GM12801 (cell line): ENCODE measurements around the gene PFN1.

Experiments
- TF ChIP-seq, protein P1 (sequence below): IDR thresholded peaks from one replicate; pipeline ENCODE4 v1.5.1; 2011; ENCODE audit warnings: control low read depth; ENCODE audit not compliant: insufficient read length; ENCODE audit errors: extremely low read depth

PFN1 gene

DNA sequence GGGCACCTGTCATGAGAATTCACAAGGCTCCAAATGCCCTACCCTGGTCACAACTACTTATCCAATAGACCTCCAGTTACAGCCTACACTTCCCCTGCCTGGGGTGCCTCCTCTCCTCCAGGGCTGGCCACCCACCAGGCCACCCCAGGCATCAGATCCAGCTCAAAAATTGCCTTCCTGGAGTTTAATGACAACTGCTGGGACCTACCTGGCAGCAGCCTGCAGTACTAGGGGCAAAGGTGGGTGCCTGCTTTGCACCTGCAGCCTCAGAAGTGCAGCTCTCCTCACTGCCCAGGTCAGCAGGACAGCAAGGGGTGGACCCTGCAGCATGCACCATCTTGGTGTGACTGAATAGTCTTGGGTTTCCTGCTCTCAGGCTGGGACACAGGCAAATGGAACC lies 12.7 kb downstream of the PFN1 start:
- TF ChIP-seq, protein P1, sequence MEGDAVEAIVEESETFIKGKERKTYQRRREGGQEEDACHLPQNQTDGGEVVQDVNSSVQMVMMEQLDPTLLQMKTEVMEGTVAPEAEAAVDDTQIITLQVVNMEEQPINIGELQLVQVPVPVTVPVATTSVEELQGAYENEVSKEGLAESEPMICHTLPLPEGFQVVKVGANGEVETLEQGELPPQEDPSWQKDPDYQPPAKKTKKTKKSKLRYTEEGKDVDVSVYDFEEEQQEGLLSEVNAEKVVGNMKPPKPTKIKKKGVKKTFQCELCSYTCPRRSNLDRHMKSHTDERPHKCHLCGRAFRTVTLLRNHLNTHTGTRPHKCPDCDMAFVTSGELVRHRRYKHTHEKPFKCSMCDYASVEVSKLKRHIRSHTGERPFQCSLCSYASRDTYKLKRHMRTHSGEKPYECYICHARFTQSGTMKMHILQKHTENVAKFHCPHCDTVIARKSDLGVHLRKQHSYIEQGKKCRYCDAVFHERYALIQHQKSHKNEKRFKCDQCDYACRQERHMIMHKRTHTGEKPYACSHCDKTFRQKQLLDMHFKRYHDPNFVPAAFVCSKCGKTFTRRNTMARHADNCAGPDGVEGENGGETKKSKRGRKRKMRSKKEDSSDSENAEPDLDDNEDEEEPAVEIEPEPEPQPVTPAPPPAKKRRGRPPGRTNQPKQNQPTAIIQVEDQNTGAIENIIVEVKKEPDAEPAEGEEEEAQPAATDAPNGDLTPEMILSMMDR: no peak

DNA sequence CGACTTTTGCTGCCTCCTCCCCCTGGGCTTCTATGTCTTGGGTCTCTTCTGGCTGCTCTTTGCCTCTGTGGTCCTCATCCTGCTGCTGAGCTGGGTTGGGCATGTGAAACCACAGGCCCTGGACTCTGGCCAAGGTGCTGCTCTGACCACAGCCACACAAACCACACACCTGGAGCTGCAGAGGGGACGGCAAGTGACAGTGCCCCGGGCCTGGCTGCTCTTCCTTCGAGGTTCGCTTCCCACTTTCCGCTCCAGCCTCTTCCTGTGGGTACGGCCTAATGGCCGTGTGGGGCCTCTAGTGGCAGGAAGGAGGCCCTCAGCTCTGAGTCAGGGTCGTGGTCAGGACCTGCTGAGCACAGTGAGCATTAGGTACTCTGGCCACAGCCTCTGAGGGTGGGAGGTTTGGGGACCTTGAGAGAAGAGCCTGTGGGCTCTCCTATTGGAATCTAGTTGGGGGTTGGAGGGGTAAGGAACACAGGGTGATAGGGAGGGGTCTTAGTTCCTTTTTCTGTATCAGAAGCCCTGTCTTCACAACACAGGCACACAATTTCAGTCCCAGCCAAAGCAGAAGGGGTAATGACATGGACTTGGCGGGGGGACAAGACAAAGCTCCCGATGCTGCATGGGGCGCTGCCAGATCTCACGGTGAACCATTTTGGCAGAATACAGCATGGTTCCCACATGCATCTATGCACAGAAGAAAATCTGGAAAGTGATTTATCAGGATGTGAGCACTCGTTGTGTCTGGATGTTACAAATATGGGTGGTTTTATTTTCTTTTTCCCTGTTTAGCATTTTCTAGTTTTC lies 14.0 kb downstream of the PFN1 start:
- TF ChIP-seq, protein P1: no peak

DNA sequence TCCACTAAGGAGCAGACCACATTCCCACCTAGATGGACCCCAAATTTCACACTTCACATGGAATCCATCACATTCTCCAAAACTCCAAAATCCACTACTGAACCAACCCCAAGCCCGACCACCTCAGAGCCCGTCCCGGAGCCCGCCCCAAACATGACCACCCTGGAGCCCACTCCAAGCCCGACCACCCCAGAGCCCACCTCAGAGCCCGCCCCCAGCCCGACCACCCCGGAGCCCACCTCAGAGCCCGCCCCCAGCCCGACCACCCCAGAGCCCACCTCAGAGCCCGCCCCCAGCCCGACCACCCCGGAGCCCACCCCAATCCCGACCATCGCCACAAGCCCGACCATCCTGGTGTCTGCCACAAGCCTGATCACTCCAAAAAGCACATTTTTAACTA lies 14.7 kb downstream of the PFN1 start:
- TF ChIP-seq, protein P1: no peak

DNA sequence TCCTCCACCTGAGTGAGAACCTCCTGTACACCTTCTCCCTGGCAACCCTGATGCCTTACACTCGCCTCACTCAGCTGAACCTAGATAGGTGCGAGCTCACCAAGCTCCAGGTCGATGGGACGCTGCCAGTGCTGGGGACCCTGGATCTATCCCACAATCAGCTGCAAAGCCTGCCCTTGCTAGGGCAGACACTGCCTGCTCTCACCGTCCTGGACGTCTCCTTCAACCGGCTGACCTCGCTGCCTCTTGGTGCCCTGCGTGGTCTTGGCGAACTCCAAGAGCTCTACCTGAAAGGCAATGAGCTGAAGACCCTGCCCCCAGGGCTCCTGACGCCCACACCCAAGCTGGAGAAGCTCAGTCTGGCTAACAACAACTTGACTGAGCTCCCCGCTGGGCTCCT lies 15.6 kb downstream of the PFN1 start:
- TF ChIP-seq, protein P1: no peak

DNA sequence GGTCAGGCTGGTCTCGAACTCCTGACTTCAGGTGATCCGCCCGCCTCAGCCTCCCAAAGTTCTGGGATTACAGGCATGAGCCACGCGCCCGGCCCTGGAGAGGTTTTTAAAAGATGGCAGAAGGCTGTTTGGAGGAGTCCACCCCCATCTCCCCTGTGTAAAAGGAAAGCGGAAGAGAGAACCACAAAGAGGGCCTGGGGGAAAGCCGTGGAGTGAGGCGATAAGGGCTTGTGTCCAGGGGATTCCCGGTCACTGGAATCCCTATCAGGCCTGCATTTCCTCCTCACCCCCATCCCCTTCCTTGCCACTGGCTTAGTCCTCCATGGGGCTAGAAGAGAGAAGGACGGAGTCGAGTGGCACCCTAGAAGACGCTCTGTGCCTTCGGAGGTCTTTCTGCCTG lies 16.4 kb downstream of the PFN1 start, which contains the start of gene GP1BA:
GP1BA (plus strand) TSS at position 315 of the 400 bp plus-strand sequence. CDS start 328 bp downstream, outside the sequence.
- TF ChIP-seq, protein P1: no peak

DNA sequence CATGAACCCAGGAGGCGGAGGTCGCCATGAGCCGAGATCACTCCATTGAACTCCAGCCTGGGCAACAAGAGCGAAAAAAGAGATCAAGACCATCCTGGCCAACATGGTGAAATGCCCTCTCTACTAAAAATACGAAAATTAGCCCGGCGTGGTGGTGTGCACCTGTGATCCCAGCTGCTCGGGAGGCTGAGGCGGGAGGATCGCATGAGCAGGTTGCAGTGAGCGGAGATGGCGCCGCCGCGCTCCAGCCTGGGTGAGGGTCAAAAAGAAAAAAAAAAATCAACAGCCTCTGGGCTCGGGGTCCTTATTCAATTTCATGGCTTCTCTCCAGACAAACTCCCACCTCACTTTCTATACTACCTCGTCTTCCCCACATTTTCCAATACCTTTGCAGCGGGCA lies 19.4 kb downstream of the PFN1 start:
- TF ChIP-seq, protein P1: no peak

DNA sequence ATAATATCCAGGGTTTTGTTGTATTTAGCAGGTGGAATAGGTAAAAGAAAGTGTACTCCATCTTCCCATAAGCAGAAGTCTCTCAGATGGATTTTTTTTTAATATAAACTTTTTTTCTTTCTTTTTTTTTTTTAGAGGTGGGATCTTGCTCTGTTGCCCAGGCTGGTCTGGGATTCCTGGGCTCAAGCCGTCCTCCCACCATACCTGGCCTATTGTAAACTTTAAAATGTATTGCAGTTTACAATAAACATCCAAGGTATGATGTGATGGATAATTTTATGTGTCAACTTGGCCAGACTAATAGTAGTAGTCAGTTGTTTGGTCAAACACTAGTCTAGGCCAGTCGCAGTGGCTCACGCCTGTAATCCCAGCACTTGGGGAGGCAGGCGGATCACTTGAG lies 27.0 kb downstream of the PFN1 start:
- TF ChIP-seq, protein P1: no peak
